Measurements from ENCODE around the gene ZFHX3. TPM values are rescaled to one million over a fixed set of nuclear protein-coding genes. Genes with fewer than 3 reads are reported as not detected.

The ZFHX3 gene
- total and polyA plus RNA-seq, 11 donors = 3.8 to 21.6 (median 13.6) TPM

- Histone ChIP-seq H3K4me3 (no peak overlapping the region), H3K4me1 (peaks cover 0 to 78% (median 52%) of the 10 kb centered on the region in 12 donors), H3K27ac (peak overlapping the region; percentile 15 to 91 (median 70)), H3K36me3 (no peaks in the 10 kb centered on the region), H3K27me3 (no peaks in the 10 kb centered on the region), H3K9me3 (no peaks in the 10 kb centered on the region)
- intact Hi-C loops (cut with DNase I) = loop anchor here in 5 of 10 donors (5.0 to 10.0 kb wide), 5 partner anchors 87 to 345 kb away; partner anchors contain the start of gene ZFHX3 (in 3 of the 5)
- TF ChIP-seq POLR2A (IDR thresholded peaks at IDR 0.05) (no peak), CTCF (IDR thresholded peaks at IDR 0.05) (peak in 10 of 12 donors; percentile 13 to 62 (median 42))
- ATAC-seq (peak in 3 of 4 donors; percentile 36 to 49 (median 47)), DNase-seq (peak in 1 of 5 donors; percentile 36)
- 56 to 77% (median 66%) methylated on average over 11 of the region's 11 CpGs for WGBS, 4 donors
Measured at GRCh38 chr16:72847187-72848027, 200.5 kb downstream of the ZFHX3 start.

- peak overlapping the region in 3 of 12 donors; percentile 38 to 69 (median 61) for H3K27ac ChIP-seq
- no peak overlapping the region for H3K4me3 ChIP-seq
- DNase-seq (no peak), ATAC-seq (no peak)
- H3K27me3 ChIP-seq = no peaks in the 10 kb centered on the region
- intact Hi-C loops (cut with DNase I) = loop anchor here in 5 of 10 donors (5.0 to 10.0 kb wide), 5 partner anchors 88 to 344 kb away; partner anchors contain the start of gene ZFHX3 (in 3 of the 5)
- peaks cover 0 to 76% (median 53%) of the 10 kb centered on the region in 12 donors for H3K4me1 ChIP-seq
- TF ChIP-seq CTCF (IDR thresholded peaks at IDR 0.05) = no peak
- H3K9me3 ChIP-seq = no peaks in the 10 kb centered on the region
- no peaks in the 10 kb centered on the region for H3K36me3 ChIP-seq
- WGBS, 4 donors = 84 to 92% (median 88%) methylated on average over 7 to 8 of the region's 8 CpGs
Measured at GRCh38 chr16:72846594-72846993, 201.3 kb downstream of the ZFHX3 start.

GRCh38 chr16:72845322-72846020, 202.5 kb downstream of the ZFHX3 start:
- peak in 1 of 4 donors; percentile 3 for ATAC-seq
- peak overlapping the region in 1 of 12 donors; percentile 38 for H3K27ac ChIP-seq
- no peak for TF ChIP-seq CTCF (IDR thresholded peaks at IDR 0.05)
- TF ChIP-seq POLR2A (IDR thresholded peaks at IDR 0.05) = no peak
- H3K9me3 ChIP-seq = no peaks in the 10 kb centered on the region
- H3K27me3 ChIP-seq = no peaks in the 10 kb centered on the region
- DNase-seq = no peak
- intact Hi-C loops (cut with DNase I) = loop anchor here in 5 of 10 donors (5.0 to 10.0 kb wide), 5 partner anchors 89 to 343 kb away; partner anchors contain the start of gene ZFHX3 (in 3 of the 5)
- no peak overlapping the region for H3K4me3 ChIP-seq
- H3K4me1 ChIP-seq = peaks cover 0 to 80% (median 55%) of the 10 kb centered on the region in 12 donors
- 87 to 95% (median 93%) methylated on average over 15 to 16 of the region's 16 CpGs for WGBS, 4 donors
- no peaks in the 10 kb centered on the region for H3K36me3 ChIP-seq

Data from heart left ventricle (tissue), 16 donors.